Frontal cortex (tissue), 4 donors: ENCODE results near the gene FAHD2B. TPM values are rescaled to one million over a fixed set of nuclear protein-coding genes. Genes with fewer than 3 reads are reported as not detected.
"Not testable (repeated sequence)": the region's sequence is repeated elsewhere in the genome, so short reads cannot be mapped to it uniquely, and the experiment has no call there.

ENCODE experiments used
- DNase-seq, 2 donors: peaks; one replicate each; pipeline ENCODE4 v3.0.0; 2012; ENCODE audit warnings: low spot score in 2 of 2
- FAIRE-seq: peaks from 2 replicates; lab custom pipeline; 2012; peaks lifted over from hg19 to GRCh38; lab: Jason Lieb, UNC
- small RNA-seq: library from RNA; depleted of rRNA; stranded (forward); fragments of <200 nt; gene quantifications from one replicate; pipeline ENCODE3, GENCODE V24; 2014
- total RNA-seq: library from RNA; depleted of rRNA; stranded (reverse); fragments of >200 nt; gene quantifications from one replicate; pipeline ENCODE4 v1.2.3, GENCODE V29; 2014
- donor health status: control.
- donor health status: control.
- donor health status: control.

FAHD2B gene
- total RNA-seq, 1 donor from 2014 or later: 5.3 TPM

- not testable (repeated sequence) for FAIRE-seq, DNase-seq
These were observed 23.8 kb downstream of the FAHD2B start for GRCh38 chr2:97070915-97071314.

GRCh38 chr2:97068722-97069121 is 26.0 kb downstream of the FAHD2B start:
- not testable (repeated sequence) for DNase-seq, FAIRE-seq

- FAIRE-seq (no peak), DNase-seq (no peak)
These were observed 26.6 kb downstream of the FAHD2B start for GRCh38 chr2:97068074-97068473.

- FAIRE-seq (no peak), DNase-seq (no peak)
These were observed 27.2 kb downstream of the FAHD2B start for GRCh38 chr2:97067279-97068004.

GRCh38 chr2:97066030-97066429 is 28.7 kb downstream of the FAHD2B start:
- FAIRE-seq, DNase-seq: not testable (repeated sequence)

GRCh38 chr2:97062020-97062419 is 32.7 kb downstream of the FAHD2B start:
- DNase-seq, FAIRE-seq: not testable (repeated sequence)

- not testable (repeated sequence) for FAIRE-seq, DNase-seq
These were observed 34.9 kb downstream of the FAHD2B start for GRCh38 chr2:97059782-97060181.

GRCh38 chr2:97056150-97056549 is 38.5 kb downstream of the FAHD2B start:
- not testable (repeated sequence) for FAIRE-seq, DNase-seq

- DNase-seq, FAIRE-seq: not testable (repeated sequence)
These were observed 44.6 kb downstream of the FAHD2B start for GRCh38 chr2:97050032-97050431.

GRCh38 chr2:97048448-97048847 is 46.2 kb downstream of the FAHD2B start:
- DNase-seq, FAIRE-seq: not testable (repeated sequence)

GRCh38 chr2:97046676-97047075 is 48.0 kb downstream of the FAHD2B start:
- not testable (repeated sequence) for FAIRE-seq, DNase-seq

- not testable (repeated sequence) for DNase-seq
These were observed 48.7 kb downstream of the FAHD2B start for GRCh38 chr2:97045895-97046499.

More at GRCh38 chr2:97045895-97046499, 48.7 kb downstream of the FAHD2B start:
- FAIRE-seq: not testable (repeated sequence)

Small RNA genes lying within 50 kb of the gene (small RNA-seq; reads per million reads assigned to genes)
- gene AC018892.1: not detected
- gene IGKV1OR2-3: not detected
- not detected for gene IGKV2OR2-2
- gene RN7SL313P: not detected

Other genes starting within 250 kb of the FAHD2B start
- gene ANKRD39, start 236.9 kb downstream of the FAHD2B start, total RNA-seq: 5.7 TPM
- 52.6 TPM for gene SEMA4C, start 224.8 kb downstream of the FAHD2B start, total RNA-seq
- not detected for gene FAM178B, start 108.3 kb downstream of the FAHD2B start, total RNA-seq
- 534 TPM for gene ANKRD36, start 18.3 kb upstream of the FAHD2B start, total RNA-seq